ENCODE measurements around the gene MYBPC3.

MYBPC3 gene

DNA sequence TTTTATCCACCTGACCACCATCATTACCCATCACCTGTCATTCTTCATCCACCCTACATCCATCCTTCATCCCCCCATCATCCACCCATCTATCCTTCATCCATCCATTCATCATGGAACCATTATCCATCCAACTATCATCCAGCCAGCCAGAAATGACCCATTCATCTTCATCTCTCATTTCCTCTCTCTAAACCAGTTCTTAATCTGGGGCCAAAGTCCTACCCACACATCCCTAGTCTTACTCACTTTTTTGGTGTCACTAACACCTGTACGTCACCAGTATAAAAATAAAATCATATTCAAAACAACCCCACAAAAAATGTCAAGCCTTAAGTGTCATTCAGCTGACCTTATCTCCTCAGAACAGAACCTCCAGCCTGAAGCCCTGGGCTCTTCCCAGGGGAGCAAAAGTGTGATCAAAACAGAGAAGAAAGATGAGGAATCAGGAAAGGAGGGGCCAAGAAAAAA, 13.6 kb upstream of the MYBPC3 start:
- Histone ChIP-seq H3K4me3 (ENCODE audit: insufficient read depth in 1 of 2, low read depth in 1 of 2, low read length in 2 of 2) (no peak overlapping the region), H3K23ac (ENCODE audit: low read length in 2 of 2) (no peak overlapping the region), H2AK5ac (ENCODE audit: low read length, severe bottlenecking) (no peak overlapping the region), H3K14ac (ENCODE audit: low read length in 2 of 2) (no peak overlapping the region), H3K27me3 (ENCODE audit: control insufficient read depth in 1 of 2, insufficient read depth in 1 of 2, low read length in 2 of 2) (peaks cover 11 to 13% of the 10 kb centered on the region in 2 experiments), H3K9me3 (ENCODE audit: control insufficient read depth, low read length) (no peaks in the 10 kb centered on the region), H2BK12ac (ENCODE audit: low read length in 2 of 2) (no peak overlapping the region), H3K4me1 (ENCODE audit: control insufficient read depth, insufficient read depth, low read depth, low read length) (no peaks in the 10 kb centered on the region), H2BK15ac (ENCODE audit: low read depth, poor library complexity, severe bottlenecking) (no peak overlapping the region), H3K27ac (ENCODE audit: low read length, poor library complexity, severe bottlenecking) (no peak overlapping the region), H3K18ac (ENCODE audit: low read depth in 1 of 2, low read length in 2 of 2) (no peak overlapping the region), H4K91ac (ENCODE audit: low read length) (no peak overlapping the region), H2BK120ac (ENCODE audit: low read depth, low read length) (no peak overlapping the region), H3K4me2 (ENCODE audit: low read length, poor library complexity, severe bottlenecking) (no peak overlapping the region), H2AFZ (ENCODE audit: low read depth, low read length) (no peak overlapping the region), H2BK5ac (ENCODE audit: low read depth, low read length, poor library complexity, severe bottlenecking) (no peak overlapping the region), H3K36me3 (ENCODE audit: control insufficient read depth in 1 of 2, insufficient read depth in 2 of 2, low read depth in 1 of 2, low read length in 2 of 2) (no peaks in the 10 kb centered on the region), H3K79me1 (replicated peaks; ENCODE audit: low read length, poor library complexity, severe bottlenecking) (no peaks in the 10 kb centered on the region), H3K4ac (ENCODE audit: low read depth in 1 of 2, low read length in 2 of 2) (no peak overlapping the region), H4K8ac (ENCODE audit: low read length) (no peak overlapping the region), H3K9ac (ENCODE audit: low read length) (no peak overlapping the region)
- DNase-seq, result no peak
- 68% methylated on average over 1 of the region's 1 CpG for WGBS

DNA sequence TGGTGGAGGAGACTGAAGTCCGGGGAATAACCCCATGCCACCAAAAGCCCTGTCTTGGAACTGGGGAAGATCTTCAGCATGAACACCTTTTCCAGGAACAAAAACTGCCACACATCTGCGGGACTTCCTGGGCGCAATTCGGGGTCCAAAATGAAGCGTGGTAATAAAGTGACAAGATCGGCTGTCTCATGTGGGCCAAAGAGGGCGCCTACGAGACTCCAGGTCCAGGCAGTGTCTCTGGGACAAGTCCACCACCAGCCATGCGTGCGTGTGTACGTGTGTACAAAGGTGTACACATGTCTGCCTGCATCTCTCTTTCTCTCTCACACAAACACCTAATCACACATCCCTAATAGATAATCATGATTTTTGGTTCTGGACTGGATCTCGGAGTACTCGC, 8.9 kb upstream of the MYBPC3 start:
- no peak overlapping the region for H2AFZ ChIP-seq (ENCODE audit: low read depth, low read length)
- no peak overlapping the region for H3K14ac ChIP-seq (ENCODE audit: low read length in 2 of 2)
- H3K23ac ChIP-seq (ENCODE audit: low read length in 2 of 2), result no peak overlapping the region
- no peak overlapping the region for H2BK15ac ChIP-seq (ENCODE audit: low read depth, poor library complexity, severe bottlenecking)
- no peak overlapping the region for H2BK5ac ChIP-seq (ENCODE audit: low read depth, low read length, poor library complexity, severe bottlenecking)
- H3K36me3 ChIP-seq (ENCODE audit: control insufficient read depth in 1 of 2, insufficient read depth in 2 of 2, low read depth in 1 of 2, low read length in 2 of 2), result no peaks in the 10 kb centered on the region
- no peak overlapping the region for H2AK5ac ChIP-seq (ENCODE audit: low read length, severe bottlenecking)
- H4K8ac ChIP-seq (ENCODE audit: low read length), result no peak overlapping the region
- H3K18ac ChIP-seq (ENCODE audit: low read depth in 1 of 2, low read length in 2 of 2), result no peak overlapping the region
- no peak overlapping the region for H2BK12ac ChIP-seq (ENCODE audit: low read length in 2 of 2)
- DNase-seq, result no peak
- no peaks in the 10 kb centered on the region for H3K79me1 ChIP-seq (replicated peaks; ENCODE audit: low read length, poor library complexity, severe bottlenecking)
- H3K4me1 ChIP-seq (ENCODE audit: control insufficient read depth, insufficient read depth, low read depth, low read length), result no peaks in the 10 kb centered on the region
- no peak overlapping the region for H3K4ac ChIP-seq (ENCODE audit: low read depth in 1 of 2, low read length in 2 of 2)
- H2BK120ac ChIP-seq (ENCODE audit: low read depth, low read length), result no peak overlapping the region
- no peak overlapping the region for H3K27ac ChIP-seq (ENCODE audit: low read length, poor library complexity, severe bottlenecking)
- no peak overlapping the region for H3K4me2 ChIP-seq (ENCODE audit: low read length, poor library complexity, severe bottlenecking)
- 90% methylated on average over 13 of the region's 13 CpGs for WGBS
- no peak overlapping the region for H4K91ac ChIP-seq (ENCODE audit: low read length)
- no peak overlapping the region for H3K9ac ChIP-seq (ENCODE audit: low read length)
- H3K27me3 ChIP-seq (ENCODE audit: control insufficient read depth in 1 of 2, insufficient read depth in 1 of 2, low read length in 2 of 2), result peaks cover 9 to 13% of the 10 kb centered on the region in 2 experiments
- H3K9me3 ChIP-seq (ENCODE audit: control insufficient read depth, low read length), result no peaks in the 10 kb centered on the region
- no peak overlapping the region for H3K4me3 ChIP-seq (ENCODE audit: insufficient read depth in 1 of 2, low read depth in 1 of 2, low read length in 2 of 2)

DNA sequence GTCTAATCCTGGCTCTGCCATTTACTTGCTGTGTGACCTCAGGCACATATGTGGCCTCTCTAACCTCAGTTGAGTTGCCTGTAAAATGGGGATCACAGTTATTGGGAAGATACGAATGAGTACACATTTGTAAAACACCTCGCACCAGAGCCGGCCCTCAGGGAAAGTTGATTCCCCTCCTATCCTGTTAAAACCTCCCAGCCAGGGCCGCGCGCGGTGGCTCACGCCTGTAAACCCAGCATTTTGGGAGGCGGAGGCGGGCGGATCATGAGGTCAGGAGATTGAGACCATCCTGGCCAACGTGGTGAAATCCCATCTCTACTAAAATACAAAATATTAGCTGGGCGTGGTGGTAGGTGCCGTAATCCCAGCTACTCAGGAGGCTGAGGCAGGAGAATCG, 7.8 kb upstream of the MYBPC3 start:
- no peak for DNase-seq
- Histone ChIP-seq H3K9me3 (ENCODE audit: control insufficient read depth, low read length) (no peaks in the 10 kb centered on the region), H3K4me3 (ENCODE audit: insufficient read depth in 1 of 2, low read depth in 1 of 2, low read length in 2 of 2) (no peak overlapping the region), H2AK5ac (ENCODE audit: low read length, severe bottlenecking) (no peak overlapping the region), H2BK5ac (ENCODE audit: low read depth, low read length, poor library complexity, severe bottlenecking) (no peak overlapping the region), H3K4me1 (ENCODE audit: control insufficient read depth, insufficient read depth, low read depth, low read length) (peaks cover 6% of the 10 kb centered on the region), H3K23ac (ENCODE audit: low read length in 2 of 2) (no peak overlapping the region), H3K18ac (ENCODE audit: low read depth in 1 of 2, low read length in 2 of 2) (no peak overlapping the region), H2BK120ac (ENCODE audit: low read depth, low read length) (no peak overlapping the region), H3K14ac (ENCODE audit: low read length in 2 of 2) (no peak overlapping the region), H3K4ac (ENCODE audit: low read depth in 1 of 2, low read length in 2 of 2) (no peak overlapping the region), H3K4me2 (ENCODE audit: low read length, poor library complexity, severe bottlenecking) (no peak overlapping the region), H2BK12ac (ENCODE audit: low read length in 2 of 2) (no peak overlapping the region), H3K9ac (ENCODE audit: low read length) (no peak overlapping the region), H4K91ac (ENCODE audit: low read length) (no peak overlapping the region), H2AFZ (ENCODE audit: low read depth, low read length) (no peak overlapping the region), H3K27ac (ENCODE audit: low read length, poor library complexity, severe bottlenecking) (no peak overlapping the region), H3K36me3 (ENCODE audit: control insufficient read depth in 1 of 2, insufficient read depth in 2 of 2, low read depth in 1 of 2, low read length in 2 of 2) (no peaks in the 10 kb centered on the region), H3K27me3 (ENCODE audit: control insufficient read depth in 1 of 2, insufficient read depth in 1 of 2, low read length in 2 of 2) (peaks cover 4 to 12% of the 10 kb centered on the region in 2 experiments), H2BK15ac (ENCODE audit: low read depth, poor library complexity, severe bottlenecking) (no peak overlapping the region), H3K79me1 (replicated peaks; ENCODE audit: low read length, poor library complexity, severe bottlenecking) (no peaks in the 10 kb centered on the region), H4K8ac (ENCODE audit: low read length) (no peak overlapping the region)
- WGBS, result 95% methylated on average over 15 of the region's 15 CpGs

DNA sequence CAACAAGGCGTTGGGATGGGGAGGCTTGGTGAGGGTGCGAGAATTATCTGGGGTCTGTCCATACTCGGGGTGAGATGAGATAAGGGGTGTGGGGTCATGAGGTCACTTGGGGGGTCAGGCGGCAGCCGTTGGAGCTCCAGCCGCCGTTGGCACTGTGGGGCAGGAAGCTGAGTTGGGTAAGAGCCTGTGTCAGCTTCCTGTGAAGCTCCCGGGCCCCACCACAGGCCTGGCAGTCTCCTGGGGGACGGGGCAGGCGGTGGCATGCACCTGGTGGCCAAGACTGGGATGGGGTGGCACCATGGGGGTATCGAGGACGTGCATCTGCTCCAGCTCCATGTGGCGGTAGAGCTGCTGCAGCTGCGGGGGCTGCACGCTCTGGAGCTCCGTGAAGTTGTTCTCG, 7.1 kb upstream of the MYBPC3 start:
- Histone ChIP-seq H3K23ac (ENCODE audit: low read length in 2 of 2) (no peak overlapping the region), H2BK15ac (ENCODE audit: low read depth, poor library complexity, severe bottlenecking) (no peak overlapping the region), H3K9me3 (ENCODE audit: control insufficient read depth, low read length) (no peaks in the 10 kb centered on the region), H3K18ac (ENCODE audit: low read depth in 1 of 2, low read length in 2 of 2) (no peak overlapping the region), H3K27me3 (ENCODE audit: control insufficient read depth in 1 of 2, insufficient read depth in 1 of 2, low read length in 2 of 2) (peaks cover 2 to 5% of the 10 kb centered on the region in 2 experiments), H4K91ac (ENCODE audit: low read length) (no peak overlapping the region), H3K4me1 (ENCODE audit: control insufficient read depth, insufficient read depth, low read depth, low read length) (peaks cover 7% of the 10 kb centered on the region), H2BK120ac (ENCODE audit: low read depth, low read length) (no peak overlapping the region), H2AFZ (ENCODE audit: low read depth, low read length) (no peak overlapping the region), H3K79me1 (replicated peaks; ENCODE audit: low read length, poor library complexity, severe bottlenecking) (no peaks in the 10 kb centered on the region), H3K9ac (ENCODE audit: low read length) (no peak overlapping the region), H3K4me2 (ENCODE audit: low read length, poor library complexity, severe bottlenecking) (no peak overlapping the region), H2BK12ac (ENCODE audit: low read length in 2 of 2) (no peak overlapping the region), H3K4ac (ENCODE audit: low read depth in 1 of 2, low read length in 2 of 2) (no peak overlapping the region), H4K8ac (ENCODE audit: low read length) (no peak overlapping the region), H2BK5ac (ENCODE audit: low read depth, low read length, poor library complexity, severe bottlenecking) (no peak overlapping the region), H3K14ac (ENCODE audit: low read length in 2 of 2) (no peak overlapping the region), H3K4me3 (ENCODE audit: insufficient read depth in 1 of 2, low read depth in 1 of 2, low read length in 2 of 2) (no peak overlapping the region), H3K27ac (ENCODE audit: low read length, poor library complexity, severe bottlenecking) (no peak overlapping the region), H3K36me3 (ENCODE audit: control insufficient read depth in 1 of 2, insufficient read depth in 2 of 2, low read depth in 1 of 2, low read length in 2 of 2) (no peaks in the 10 kb centered on the region), H2AK5ac (ENCODE audit: low read length, severe bottlenecking) (no peak overlapping the region)
- 89% methylated on average over 17 of the region's 17 CpGs for WGBS
- DNase-seq, result no peak
